Heart left ventricle (tissue), 13 donors: ENCODE results near the gene MT1A.

ENCODE experiments used
- POLR2A ChIP-seq, 2 donors: fragments of 450-650 bp; IDR thresholded peaks; one replicate each; pipeline ENCODE4 v1.6.1; 2017; ENCODE audit warnings: antibody characterized with exemption in 2 of 2, mild to moderate bottlenecking in 2 of 2, moderate library complexity in 2 of 2
- TF ChIP-seq, protein P1 (sequence below), 12 donors: fragments of 200-600 bp; sonication (generic) in 4 of 12; IDR thresholded peaks; one replicate each; pipeline versions ENCODE4 v1.5.0 to v1.8.0; 2018 to 2022; ENCODE audit warnings: antibody characterized with exemption in 12 of 12, mild to moderate bottlenecking in 5 of 12
- donor health status: ischemic (EF 13 %, LVEDD 7.1; RV severe dilation, severe dysfunction).
- donor health status: DM: no; HTN: yes; CAD: no.
- donor health status: DM: no; HTN: no; CAD: no.
- donor health status: ischemic (EF 25% LVEDD 6.9; RV normal size, moderate dysfunction).
- donor health status: ischemic (EF 25% LVEDD 5.7; RV mildly dilated, moderate dysfunction).
- donor health status: ischemic (EF 35%, LVEDD 5.7; RV mildly dilated, moderate dysfunction).
- donor health status: nonischemic (EF 11% LVEDD 7.7; RV severe dilation, severe dysfunction).
- donor health status: DM: yes; HTN: yes; CAD: no.
- donor health status: PGD.
- donor health status: ischemic (EF 29% LVEDD 5.4; RV normal size, mild dysfunction).
- donor health status: nonischemic (EF 23%, LVEDD 6.1; RV moderate dilation, normal function).

DNA sequence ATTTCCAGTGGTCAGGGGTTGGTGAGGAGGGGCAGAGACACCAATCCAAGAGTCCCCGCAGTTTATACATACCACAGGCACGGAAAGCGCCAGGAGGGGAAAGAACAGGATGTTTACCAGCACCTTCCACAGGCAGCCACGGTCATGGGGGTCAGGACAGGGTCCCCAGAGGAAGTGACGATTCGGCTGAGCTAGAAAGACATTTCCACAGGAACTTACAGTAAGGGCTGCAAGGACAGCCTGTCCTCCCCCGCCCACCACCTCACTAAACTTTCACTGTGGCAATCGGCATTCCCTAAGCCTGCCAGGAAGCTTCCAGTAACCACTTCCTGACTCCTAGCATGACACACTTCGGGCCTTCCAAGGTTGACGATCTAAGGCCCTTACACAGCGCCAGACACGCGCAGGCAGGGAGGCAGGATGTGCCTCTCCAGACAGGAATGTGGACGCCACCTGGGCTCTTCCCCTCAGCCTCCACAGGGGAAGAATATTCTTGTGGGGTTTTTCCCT, 31.3 kb upstream of the MT1A start:
- TF ChIP-seq, protein P1, sequence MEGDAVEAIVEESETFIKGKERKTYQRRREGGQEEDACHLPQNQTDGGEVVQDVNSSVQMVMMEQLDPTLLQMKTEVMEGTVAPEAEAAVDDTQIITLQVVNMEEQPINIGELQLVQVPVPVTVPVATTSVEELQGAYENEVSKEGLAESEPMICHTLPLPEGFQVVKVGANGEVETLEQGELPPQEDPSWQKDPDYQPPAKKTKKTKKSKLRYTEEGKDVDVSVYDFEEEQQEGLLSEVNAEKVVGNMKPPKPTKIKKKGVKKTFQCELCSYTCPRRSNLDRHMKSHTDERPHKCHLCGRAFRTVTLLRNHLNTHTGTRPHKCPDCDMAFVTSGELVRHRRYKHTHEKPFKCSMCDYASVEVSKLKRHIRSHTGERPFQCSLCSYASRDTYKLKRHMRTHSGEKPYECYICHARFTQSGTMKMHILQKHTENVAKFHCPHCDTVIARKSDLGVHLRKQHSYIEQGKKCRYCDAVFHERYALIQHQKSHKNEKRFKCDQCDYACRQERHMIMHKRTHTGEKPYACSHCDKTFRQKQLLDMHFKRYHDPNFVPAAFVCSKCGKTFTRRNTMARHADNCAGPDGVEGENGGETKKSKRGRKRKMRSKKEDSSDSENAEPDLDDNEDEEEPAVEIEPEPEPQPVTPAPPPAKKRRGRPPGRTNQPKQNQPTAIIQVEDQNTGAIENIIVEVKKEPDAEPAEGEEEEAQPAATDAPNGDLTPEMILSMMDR (IDR thresholded peaks at IDR 0.05): no peak
- no peak for TF ChIP-seq POLR2A (IDR thresholded peaks at IDR 0.05)
